ENCODE measurements around the gene CCL1.

The CCL1 gene

GRCh38 chr17:34357398-34357797 is 5.6 kb downstream of the CCL1 start:
- Histone ChIP-seq H3K9me3 (ENCODE audit: insufficient read depth, low read length, severe bottlenecking) (no peaks in the 10 kb centered on the region), H3K4me1 (ENCODE audit: insufficient read depth, low read length) (peaks cover 40% of the 10 kb centered on the region), H2AFZ (ENCODE audit: low read depth, low read length) (no peak overlapping the region), H3K79me2 (ENCODE audit: insufficient read depth, low read length) (no peaks in the 10 kb centered on the region), H3K36me3 (ENCODE audit: insufficient read depth, low read length) (no peaks in the 10 kb centered on the region), H4K20me1 (ENCODE audit: insufficient read depth, low read length) (no peaks in the 10 kb centered on the region), H3K4me2 (ENCODE audit: insufficient read depth, low read length) (no peak overlapping the region), H3K9ac (ENCODE audit: low read depth, low read length) (no peak overlapping the region), H3K27me3 (ENCODE audit: insufficient read depth, low read length, poor library complexity) (no peaks in the 10 kb centered on the region), H3K27ac (ENCODE audit: low read length) (no peak overlapping the region), H3K4me3 (ENCODE audit: low read depth in 1 of 2, low read length in 2 of 2) (no peak overlapping the region)
- peak; percentile 43 for TF ChIP-seq CTCF (IDR thresholded peaks at IDR 0.05; ENCODE audit: borderline replicate concordance, extremely low read depth, low read length, poor library complexity, severe bottlenecking)
- no peak for TF ChIP-seq EZH2 (IDR thresholded peaks at IDR 0.05; ENCODE audit: borderline replicate concordance, low read depth, low read length, severe bottlenecking)
- DNase-seq = no peak
- no peak for ATAC-seq (ENCODE audit: insufficient read depth, low read depth)

GRCh38 chr17:34356194-34356593 is 6.8 kb downstream of the CCL1 start, which contains the start of gene CCL13:
CCL13 (plus strand) TSS chr17:34356480; CDS start chr17:34356527, 47 bp downstream.
- no peak within 1 kb of the TSS for H3K27ac ChIP-seq (ENCODE audit: low read length)
- H3K36me3 ChIP-seq (ENCODE audit: insufficient read depth, low read length) = no peaks in the 10 kb centered on the region
- no peak within 1 kb of the TSS for H3K9ac ChIP-seq (ENCODE audit: low read depth, low read length)
- no peak for ATAC-seq (ENCODE audit: insufficient read depth, low read depth)
- no peak within 1 kb of the TSS for H2AFZ ChIP-seq (ENCODE audit: low read depth, low read length)
- no peaks in the 10 kb centered on the region for H3K27me3 ChIP-seq (ENCODE audit: insufficient read depth, low read length, poor library complexity)
- no peaks in the 10 kb centered on the region for H3K79me2 ChIP-seq (ENCODE audit: insufficient read depth, low read length)
- H4K20me1 ChIP-seq (ENCODE audit: insufficient read depth, low read length) = no peaks in the 10 kb centered on the region
- no peak for TF ChIP-seq EZH2 (IDR thresholded peaks at IDR 0.05; ENCODE audit: borderline replicate concordance, low read depth, low read length, severe bottlenecking)
- no peak for TF ChIP-seq CTCF (IDR thresholded peaks at IDR 0.05; ENCODE audit: borderline replicate concordance, extremely low read depth, low read length, poor library complexity, severe bottlenecking)
- H3K4me2 ChIP-seq (ENCODE audit: insufficient read depth, low read length) = no peak within 1 kb of the TSS
- no peak for DNase-seq
- H3K9me3 ChIP-seq (ENCODE audit: insufficient read depth, low read length, severe bottlenecking) = no peaks in the 10 kb centered on the region
- H3K4me1 ChIP-seq (ENCODE audit: insufficient read depth, low read length) = peaks cover 28% of the 10 kb centered on the region
- no peak within 1 kb of the TSS for H3K4me3 ChIP-seq (ENCODE audit: low read depth in 1 of 2, low read length in 2 of 2)

- no peak overlapping the region for H3K4me3 ChIP-seq (ENCODE audit: low read depth in 1 of 2, low read length in 2 of 2)
- H3K9me3 ChIP-seq (ENCODE audit: insufficient read depth, low read length, severe bottlenecking) = no peaks in the 10 kb centered on the region
- no peak overlapping the region for H2AFZ ChIP-seq (ENCODE audit: low read depth, low read length)
- no peak overlapping the region for H3K4me2 ChIP-seq (ENCODE audit: insufficient read depth, low read length)
- H3K27me3 ChIP-seq (ENCODE audit: insufficient read depth, low read length, poor library complexity) = no peaks in the 10 kb centered on the region
- no peaks in the 10 kb centered on the region for H3K79me2 ChIP-seq (ENCODE audit: insufficient read depth, low read length)
- peaks cover 12% of the 10 kb centered on the region for H3K4me1 ChIP-seq (ENCODE audit: insufficient read depth, low read length)
- no peak overlapping the region for H3K27ac ChIP-seq (ENCODE audit: low read length)
- TF ChIP-seq CTCF (IDR thresholded peaks at IDR 0.05; ENCODE audit: borderline replicate concordance, extremely low read depth, low read length, poor library complexity, severe bottlenecking) = no peak
- DNase-seq (no peak), ATAC-seq (ENCODE audit: insufficient read depth, low read depth) (no peak)
- H3K36me3 ChIP-seq (ENCODE audit: insufficient read depth, low read length) = no peaks in the 10 kb centered on the region
- H3K9ac ChIP-seq (ENCODE audit: low read depth, low read length) = no peak overlapping the region
- no peaks in the 10 kb centered on the region for H4K20me1 ChIP-seq (ENCODE audit: insufficient read depth, low read length)
Observed at GRCh38 chr17:34354637-34355036, 8.4 kb downstream of the CCL1 start.

- no peaks in the 10 kb centered on the region for H3K4me1 ChIP-seq (ENCODE audit: insufficient read depth, low read length)
- H3K4me2 ChIP-seq (ENCODE audit: insufficient read depth, low read length) = no peak overlapping the region
- H3K9me3 ChIP-seq (ENCODE audit: insufficient read depth, low read length, severe bottlenecking) = no peaks in the 10 kb centered on the region
- no peak for DNase-seq
- H4K20me1 ChIP-seq (ENCODE audit: insufficient read depth, low read length) = no peaks in the 10 kb centered on the region
- no peaks in the 10 kb centered on the region for H3K79me2 ChIP-seq (ENCODE audit: insufficient read depth, low read length)
- no peak overlapping the region for H3K27ac ChIP-seq (ENCODE audit: low read length)
- H3K4me3 ChIP-seq (ENCODE audit: low read depth in 1 of 2, low read length in 2 of 2) = no peak overlapping the region
- no peak for ATAC-seq (ENCODE audit: insufficient read depth, low read depth)
- H3K27me3 ChIP-seq (ENCODE audit: insufficient read depth, low read length, poor library complexity) = no peaks in the 10 kb centered on the region
- no peak overlapping the region for H3K9ac ChIP-seq (ENCODE audit: low read depth, low read length)
- TF ChIP-seq EZH2 (IDR thresholded peaks at IDR 0.05; ENCODE audit: borderline replicate concordance, low read depth, low read length, severe bottlenecking) (no peak), CTCF (IDR thresholded peaks at IDR 0.05; ENCODE audit: borderline replicate concordance, extremely low read depth, low read length, poor library complexity, severe bottlenecking) (no peak)
- H2AFZ ChIP-seq (ENCODE audit: low read depth, low read length) = no peak overlapping the region
- no peaks in the 10 kb centered on the region for H3K36me3 ChIP-seq (ENCODE audit: insufficient read depth, low read length)
Observed at GRCh38 chr17:34352191-34352590, 10.8 kb downstream of the CCL1 start.

Measured in DND-41 (cell line).